HTR-8/SVneo (cell line): Measurements from ENCODE around the gene IQCK.
"Not testable (repeated sequence)": the region's sequence is repeated elsewhere in the genome, so short reads cannot be mapped to it uniquely, and the experiment has no call there.

Source experiments
- DNase-seq: peaks from one replicate; pipeline ENCODE4 v3.0.0; 2011; ENCODE audit warnings: low spot score, mixed read lengths; ENCODE audit not compliant: insufficient read length
- FAIRE-seq: peaks from 2 replicates; lab custom pipeline; 2011; peaks lifted over from hg19 to GRCh38; lab: Jason Lieb, UNC

IQCK gene

GRCh38 chr16:19715566-19715965 is 2.5 kb upstream of the IQCK start:
- DNase-seq: no peak
- FAIRE-seq: no peak

- no peak for FAIRE-seq
- DNase-seq: no peak
These were observed 1.9 kb upstream of the IQCK start for GRCh38 chr16:19716183-19716582.

- not testable (repeated sequence) for FAIRE-seq
These were observed 1.3 kb upstream of the IQCK start for GRCh38 chr16:19716728-19717127.

GRCh38 chr16:19717314-19717713 is 757 bp upstream of the IQCK start:
- FAIRE-seq (no peak), DNase-seq (no peak)

More at GRCh38 chr16:19716728-19717127, 1.3 kb upstream of the IQCK start:
- not testable (repeated sequence) for DNase-seq

GRCh38 chr16:19718624-19718965 is 524 bp downstream of the IQCK start:
- FAIRE-seq: no peak
- no peak for DNase-seq

- no peak for FAIRE-seq
These were observed 4.3 kb downstream of the IQCK start for GRCh38 chr16:19722269-19722952.

GRCh38 chr16:19722981-19723380 is 4.9 kb downstream of the IQCK start:
- no peak for FAIRE-seq
- DNase-seq: no peak

More at GRCh38 chr16:19722269-19722952, 4.3 kb downstream of the IQCK start:
- DNase-seq: no peak

- FAIRE-seq (no peak), DNase-seq (no peak)
These were observed 10.5 kb downstream of the IQCK start for GRCh38 chr16:19728636-19728965.

GRCh38 chr16:19733551-19733950 is 15.5 kb downstream of the IQCK start:
- DNase-seq: no peak
- FAIRE-seq: no peak

- no peak for FAIRE-seq
- no peak for DNase-seq
These were observed 17.2 kb downstream of the IQCK start for GRCh38 chr16:19735074-19735867.

- FAIRE-seq (no peak), DNase-seq (no peak)
These were observed 19.4 kb downstream of the IQCK start for GRCh38 chr16:19737306-19738038.

- FAIRE-seq (no peak), DNase-seq (no peak)
These were observed 23.3 kb downstream of the IQCK start for GRCh38 chr16:19741354-19741753.

GRCh38 chr16:19743816-19744159 is 25.7 kb downstream of the IQCK start:
- DNase-seq (no peak), FAIRE-seq (no peak)

- DNase-seq (no peak), FAIRE-seq (no peak)
These were observed 26.6 kb downstream of the IQCK start for GRCh38 chr16:19744670-19745069.

- FAIRE-seq (no peak), DNase-seq (no peak)
These were observed 27.4 kb downstream of the IQCK start for GRCh38 chr16:19745286-19746010.

- no peak for FAIRE-seq
- DNase-seq: no peak
These were observed 28.5 kb downstream of the IQCK start for GRCh38 chr16:19746561-19746960.

GRCh38 chr16:19748389-19749168 is 30.5 kb downstream of the IQCK start:
- no peak for FAIRE-seq
- DNase-seq: no peak

- FAIRE-seq (no peak), DNase-seq (no peak)
These were observed 31.6 kb downstream of the IQCK start for GRCh38 chr16:19749571-19750080.

- DNase-seq (no peak), FAIRE-seq (no peak)
These were observed 33.7 kb downstream of the IQCK start for GRCh38 chr16:19751478-19752385.
